HUES64 (cell line): ENCODE data around the gene UBL3.

Experiments used
- H3K27ac ChIP-seq: 2 replicates; pipeline ENCODE4 v1.7.0; 2013; ENCODE audit warnings: low read depth, low read length, inconsistent platforms
- H3K27me3 ChIP-seq: 2 replicates; pipeline ENCODE4 v1.6.1; 2013; ENCODE audit warnings: mild to moderate bottlenecking, low read length; ENCODE audit not compliant: insufficient read depth
- H3K36me3 ChIP-seq: 2 replicates; pipeline ENCODE4 v1.6.1; 2013; ENCODE audit warnings: mild to moderate bottlenecking, low read length; ENCODE audit not compliant: insufficient read depth
- H3K4me1 ChIP-seq: 2 replicates; pipeline ENCODE4 v1.6.1; 2013; ENCODE audit warnings: mild to moderate bottlenecking, low read length, moderate library complexity; ENCODE audit not compliant: insufficient read depth
- H3K4me3 ChIP-seq: 2 replicates; pipeline ENCODE4 v1.5.1; 2013; ENCODE audit warnings: mild to moderate bottlenecking, low read length, moderate library complexity
- H3K9ac ChIP-seq: 2 replicates; pipeline ENCODE4 v1.6.1; 2013; ENCODE audit warnings: mild to moderate bottlenecking, low read depth, low read length
- H3K9me3 ChIP-seq: 2 replicates; pipeline ENCODE4 v1.6.1; 2013; ENCODE audit warnings: low read depth, low read length; ENCODE audit not compliant: insufficient read depth
- WGBS: fragments of 150-250, 120-280 bp; methylation state at CpG from one replicate; pipeline ENCODE4 v1.1.7; 2013; ENCODE audit warnings: missing lambda C conversion rate; 5-methylcytosine and 5-hydroxymethylcytosine counted together

The UBL3 gene

GRCh38 chr13:29733147-29733611 lies 117.2 kb downstream of the UBL3 start:
- Histone ChIP-seq H3K27ac (no peak overlapping the region), H3K9ac (no peak overlapping the region), H3K4me1 (no peaks in the 10 kb centered on the region), H3K9me3 (no peaks in the 10 kb centered on the region), H3K36me3 (no peaks in the 10 kb centered on the region), H3K27me3 (no peaks in the 10 kb centered on the region), H3K4me3 (no peak overlapping the region)
- 77% methylated on average over 5 of the region's 5 CpGs for WGBS

- Histone ChIP-seq H3K9ac (no peak overlapping the region), H3K4me3 (no peak overlapping the region), H3K36me3 (no peaks in the 10 kb centered on the region), H3K9me3 (peaks cover 8% of the 10 kb centered on the region; the same call in 1 of the 2 replicates), H3K27me3 (no peaks in the 10 kb centered on the region), H3K27ac (no peak overlapping the region), H3K4me1 (no peaks in the 10 kb centered on the region)
- 72% methylated on average over 3 of the region's 3 CpGs for WGBS
Measured at GRCh38 chr13:29730253-29730652, 120.2 kb downstream of the UBL3 start.

DNA sequence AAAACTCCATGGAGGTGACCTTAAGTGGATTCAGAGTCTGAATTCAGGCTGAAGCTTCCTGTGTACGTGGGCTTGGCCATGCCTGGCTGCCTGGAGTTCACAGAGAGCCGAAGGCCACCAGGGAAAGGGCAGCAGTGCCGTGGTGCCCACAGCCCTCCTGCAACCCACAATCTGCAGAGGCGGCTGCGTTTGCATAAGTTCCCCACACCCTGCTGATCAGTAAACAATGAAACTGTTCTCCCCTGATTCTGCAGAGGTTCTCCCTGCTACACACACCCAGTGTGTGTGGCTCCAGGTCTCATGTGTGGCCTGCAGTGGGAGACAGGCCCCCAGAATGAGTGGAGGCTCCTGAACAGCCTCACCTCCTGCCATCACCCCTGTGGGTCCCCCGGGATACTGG lies 128.0 kb downstream of the UBL3 start:
- no peak overlapping the region for H3K9ac ChIP-seq
- H3K27ac ChIP-seq: no peak overlapping the region
- H3K4me3 ChIP-seq: no peak overlapping the region
- no peaks in the 10 kb centered on the region for H3K36me3 ChIP-seq
- H3K9me3 ChIP-seq: peaks cover 8% of the 10 kb centered on the region; the same call in 1 of the 2 replicates
- H3K4me1 ChIP-seq: peaks cover 4% of the 10 kb centered on the region; the same call in 1 of the 2 replicates
- no peaks in the 10 kb centered on the region for H3K27me3 ChIP-seq
- WGBS: 75% methylated on average over 6 of the region's 6 CpGs

DNA sequence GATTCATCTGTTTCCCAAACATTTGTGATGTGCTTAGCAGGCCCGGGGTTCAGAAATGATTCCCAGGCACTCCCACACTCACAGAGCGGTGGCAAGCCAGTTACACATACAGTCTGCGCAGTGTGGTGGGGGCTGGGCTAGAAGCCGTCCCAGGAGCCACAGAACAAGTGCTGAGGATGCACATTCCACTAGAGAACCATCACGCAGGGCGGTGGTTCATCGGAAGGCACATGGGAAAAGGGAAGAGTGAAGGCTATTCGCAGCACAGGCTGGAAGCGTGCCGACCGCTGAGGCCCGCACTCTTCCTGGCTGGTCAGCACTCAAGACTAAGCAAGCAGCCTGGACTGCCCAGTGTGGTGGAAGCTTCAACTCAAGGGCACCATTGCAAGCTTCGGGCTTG lies 128.7 kb downstream of the UBL3 start:
- Histone ChIP-seq H3K4me1 (peaks cover 4% of the 10 kb centered on the region; the same call in 1 of the 2 replicates), H3K9me3 (peaks cover 8% of the 10 kb centered on the region; the same call in 1 of the 2 replicates), H3K9ac (no peak overlapping the region), H3K27me3 (no peaks in the 10 kb centered on the region), H3K27ac (no peak overlapping the region), H3K36me3 (no peaks in the 10 kb centered on the region), H3K4me3 (no peak overlapping the region)
- 95% methylated on average over 13 of the region's 13 CpGs for WGBS

DNA sequence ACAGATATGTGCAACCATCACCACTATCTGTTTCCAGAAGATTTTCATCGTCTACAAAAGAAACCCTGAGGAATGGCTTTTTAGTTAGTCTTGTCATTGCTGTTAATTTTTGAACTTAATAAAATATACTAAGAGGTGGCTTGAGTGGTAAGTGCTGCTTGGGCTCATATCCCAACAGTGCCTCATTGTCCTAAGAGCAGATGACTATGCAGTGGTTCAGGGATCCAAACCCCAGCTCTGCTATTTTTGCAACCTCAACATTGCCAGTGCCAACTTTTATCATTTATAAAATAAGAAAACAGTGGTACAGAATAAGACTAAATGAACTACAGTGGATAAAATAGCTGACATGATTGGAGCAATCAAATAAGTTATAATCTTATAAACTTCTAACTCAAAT lies 131.7 kb downstream of the UBL3 start:
- H3K9me3 ChIP-seq: peaks cover 5% of the 10 kb centered on the region; the same call in 1 of the 2 replicates
- no peaks in the 10 kb centered on the region for H3K27me3 ChIP-seq
- no peak overlapping the region for H3K9ac ChIP-seq
- WGBS: no CpG with 5 or more reads among the region's 1 CpG
- H3K27ac ChIP-seq: no peak overlapping the region
- no peak overlapping the region for H3K4me3 ChIP-seq
- no peaks in the 10 kb centered on the region for H3K36me3 ChIP-seq
- peaks cover 4% of the 10 kb centered on the region; the same call in 1 of the 2 replicates for H3K4me1 ChIP-seq

DNA sequence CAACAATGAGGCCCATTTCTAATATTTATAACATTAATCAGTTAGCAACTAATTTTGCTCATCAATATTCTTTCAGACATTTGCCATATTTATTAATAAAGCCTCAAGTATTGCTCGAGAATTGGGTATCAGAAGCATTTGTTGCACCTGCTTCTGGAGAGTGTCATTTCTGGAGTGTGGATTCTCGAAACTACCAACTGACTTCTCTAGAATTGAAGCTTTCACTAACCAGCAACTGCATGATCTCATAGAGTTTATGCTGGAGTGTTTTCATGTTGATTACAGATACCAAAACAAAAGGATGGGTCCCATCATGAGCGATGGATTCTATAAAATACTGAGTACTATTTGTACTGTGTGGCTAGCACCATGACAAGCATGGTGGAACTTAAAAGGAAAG lies 133.9 kb downstream of the UBL3 start:
- Histone ChIP-seq H3K27ac (no peak overlapping the region), H3K9ac (no peak overlapping the region), H3K27me3 (no peaks in the 10 kb centered on the region), H3K36me3 (no peaks in the 10 kb centered on the region), H3K4me1 (peaks cover 7% of the 10 kb centered on the region; the same call in 1 of the 2 replicates), H3K4me3 (no peak overlapping the region), H3K9me3 (peaks cover 5% of the 10 kb centered on the region; the same call in 1 of the 2 replicates)
- 95% methylated on average over 3 of the region's 3 CpGs for WGBS
